HepG2 (cell line): ENCODE data around the gene CPEB4. TPM values are rescaled to one million over a fixed set of nuclear protein-coding genes. Genes with fewer than 3 reads are reported as not detected.

Experiments
- HNF4G ChIP-seq, 2 experiments: sonication (generic) in 1 of 2; formaldehyde crosslinking in 1 of 2; IDR thresholded peaks; 2 replicates each; pipeline versions ENCODE4 v1.4.0 to v1.6.1; 2011 to 2020; ENCODE audit warnings: borderline replicate concordance in 2 of 2, low read depth in 2 of 2, mild to moderate bottlenecking in 2 of 2, low read length in 1 of 2, missing genetic modification reagents in 1 of 2, moderate library complexity in 1 of 2
- MEF2D ChIP-seq: sonication (generic); formaldehyde crosslinking; IDR thresholded peaks from 2 replicates; pipeline ENCODE4 v1.5.1; 2020; ENCODE audit warnings: mild to moderate bottlenecking, missing genetic modification reagents
- NKX3-1 ChIP-seq: sonication (generic); formaldehyde crosslinking; IDR thresholded peaks from 2 replicates; pipeline ENCODE4 v1.5.0; 2020; ENCODE audit warnings: missing genetic modification reagents
- PHB2 ChIP-seq: fragments of 450-650 bp; IDR thresholded peaks from 2 replicates; pipeline ENCODE4 v1.6.1; 2018; ENCODE audit not compliant: partially characterized antibody
- RORA ChIP-seq: sonication (generic); formaldehyde crosslinking; IDR thresholded peaks from 2 replicates; pipeline ENCODE4 v1.5.0; 2020; ENCODE audit warnings: mild to moderate bottlenecking, missing genetic modification reagents, moderate library complexity
- SOX13 ChIP-seq, 3 experiments: fragments of 450-650 bp in 1 of 3; sonication (generic) in 1 of 3; formaldehyde crosslinking in 1 of 3; IDR thresholded peaks in 2 of 3; conservative IDR thresholded peaks in 1 of 3; 2 replicates each; pipeline versions ENCODE4 v1.5.0 to v1.6.1; 2016 to 2020; ENCODE audit warnings: antibody characterized with exemption in 1 of 3, mild to moderate bottlenecking in 1 of 3, missing compliant biosample characterization in 1 of 3, missing genetic modification reagents in 1 of 3, moderate library complexity in 1 of 3
- TCF7 ChIP-seq: sonication (generic); IDR thresholded peaks from 2 replicates; pipeline ENCODE4 v1.6.1; 2016; ENCODE audit warnings: antibody characterized with exemption, low read depth
- YEATS2 ChIP-seq: sonication (generic); formaldehyde crosslinking; IDR thresholded peaks from 2 replicates; pipeline ENCODE4 v1.4.0; 2020; ENCODE audit warnings: missing genetic modification reagents, borderline replicate concordance
- polyA plus RNA-seq, 8 experiments: library from polyadenylated mRNA; depleted of rRNA in 3 of 8; stranded (reverse) in 7 of 8; unstranded in 1 of 8; fragments of >200 nt; fragmentation: Illumina TruSeq in 4 of 8; extraction: Trizol in 4 of 8; gene quantifications; 2 replicates each; pipeline versions ENCODE4 v1.2.1 to v1.2.3, GENCODE V29; 2011 to 2016; ENCODE audit warnings: low read depth in 4 of 8, missing spikeins in 1 of 8, mixed read lengths in 1 of 8; ENCODE audit not compliant: insufficient read depth in 1 of 8
- total RNA-seq, 5 experiments: library from RNA; depleted of rRNA; stranded (reverse); fragments of >200 nt; fragmentation: Illumina TruSeq; extraction: Trizol; gene quantifications; 2 replicates each; pipeline ENCODE4 v1.2.3, GENCODE V29; 2016; ENCODE audit warnings: low read depth in 1 of 5
- TF ChIP-seq, protein P1 (sequence below): sonication (generic); formaldehyde crosslinking; IDR thresholded peaks from 2 replicates; pipeline ENCODE4 v1.4.0; 2020; ENCODE audit warnings: missing genetic modification reagents, borderline replicate concordance
- TF ChIP-seq, protein P2 (sequence below): sonication (generic); formaldehyde crosslinking; IDR thresholded peaks from 2 replicates; pipeline ENCODE4 v1.4.0; 2020; ENCODE audit warnings: missing genetic modification reagents
- TF ChIP-seq, protein P3 (sequence below): sonication (generic); formaldehyde crosslinking; IDR thresholded peaks from 2 replicates; pipeline ENCODE4 v1.8.0; 2022; ENCODE audit warnings: low read depth, missing genetic modification reagents
- TF ChIP-seq, protein P4 (sequence below): sonication (generic); formaldehyde crosslinking; IDR thresholded peaks from 2 replicates; pipeline ENCODE4 v1.8.1; 2023; ENCODE audit warnings: missing genetic modification reagents, inconsistent platforms, borderline replicate concordance
- TF ChIP-seq, protein P5 (sequence below): sonication (generic); formaldehyde crosslinking; IDR thresholded peaks from 2 replicates; pipeline ENCODE4 v1.4.0; 2020; ENCODE audit warnings: missing genetic modification reagents, borderline replicate concordance
- TF ChIP-seq, protein P6 (sequence below): sonication (generic); formaldehyde crosslinking; IDR thresholded peaks from 2 replicates; pipeline ENCODE4 v1.5.1; 2020; ENCODE audit warnings: missing genetic modification reagents, mild to moderate bottlenecking, borderline replicate concordance
- TF ChIP-seq, protein P7 (sequence below): IDR thresholded peaks from 2 replicates; pipeline ENCODE4 v1.6.1; 2016
- TF ChIP-seq, protein P8 (sequence below): sonication (generic); formaldehyde crosslinking; conservative IDR thresholded peaks from 2 replicates; pipeline ENCODE4 v1.8.0; 2022; ENCODE audit warnings: low read depth, missing genetic modification reagents

CPEB4 gene
- total and polyA plus RNA-seq, 2 of the 13 experiments (the other 11 are each of a cell fraction or from before 2014, with no cell fraction given) = 7.7 to 26.7 TPM

DNA sequence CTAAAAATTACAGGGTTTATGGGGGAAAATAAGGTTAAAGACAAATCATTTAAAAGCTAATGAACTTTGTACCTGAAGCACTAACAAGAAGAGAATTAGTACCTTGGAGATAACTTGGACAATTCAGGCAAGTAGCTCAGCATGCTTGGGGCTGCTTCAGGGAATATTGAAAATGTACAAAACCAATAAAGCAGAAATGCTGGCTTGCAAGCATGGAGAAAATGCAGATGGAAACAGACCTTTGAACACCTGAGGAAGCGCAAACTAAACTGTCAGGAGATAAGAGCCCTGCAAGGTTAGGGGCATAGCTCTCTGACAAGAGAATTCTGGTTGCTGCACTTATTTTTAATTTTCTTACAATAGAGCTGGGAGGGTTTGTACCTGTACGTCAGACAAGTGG is 58.2 kb downstream of the CPEB4 start (continued):
- TF ChIP-seq, protein P1, sequence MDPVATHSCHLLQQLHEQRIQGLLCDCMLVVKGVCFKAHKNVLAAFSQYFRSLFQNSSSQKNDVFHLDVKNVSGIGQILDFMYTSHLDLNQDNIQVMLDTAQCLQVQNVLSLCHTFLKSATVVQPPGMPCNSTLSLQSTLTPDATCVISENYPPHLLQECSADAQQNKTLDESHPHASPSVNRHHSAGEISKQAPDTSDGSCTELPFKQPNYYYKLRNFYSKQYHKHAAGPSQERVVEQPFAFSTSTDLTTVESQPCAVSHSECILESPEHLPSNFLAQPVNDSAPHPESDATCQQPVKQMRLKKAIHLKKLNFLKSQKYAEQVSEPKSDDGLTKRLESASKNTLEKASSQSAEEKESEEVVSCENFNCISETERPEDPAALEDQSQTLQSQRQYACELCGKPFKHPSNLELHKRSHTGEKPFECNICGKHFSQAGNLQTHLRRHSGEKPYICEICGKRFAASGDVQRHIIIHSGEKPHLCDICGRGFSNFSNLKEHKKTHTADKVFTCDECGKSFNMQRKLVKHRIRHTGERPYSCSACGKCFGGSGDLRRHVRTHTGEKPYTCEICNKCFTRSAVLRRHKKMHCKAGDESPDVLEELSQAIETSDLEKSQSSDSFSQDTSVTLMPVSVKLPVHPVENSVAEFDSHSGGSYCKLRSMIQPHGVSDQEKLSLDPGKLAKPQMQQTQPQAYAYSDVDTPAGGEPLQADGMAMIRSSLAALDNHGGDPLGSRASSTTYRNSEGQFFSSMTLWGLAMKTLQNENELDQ = no peak
- TF ChIP-seq YEATS2 (CRISPR knock-in tag) (no peak), TCF7 (no peak), SOX13 (IDR thresholded peaks at IDR 0.05) (no peak), SOX13 (CRISPR knock-in tag; conservative IDR thresholded peaks at IDR 0.05 in 1 of 2, IDR thresholded peaks at IDR 0.05 in 1 of 2) (peak in 1 of 2 experiments; percentile 63; a peak in 2 of 4 replicates), PHB2 (no peak), RORA (CRISPR knock-in tag) (no peak), HNF4G (IDR thresholded peaks at IDR 0.05; ENCODE audit: borderline replicate concordance, low read depth, low read length) (peak; percentile 89; the same call in 1 of the 2 replicates), HNF4G (CRISPR knock-in tag; IDR thresholded peaks at IDR 0.05; ENCODE audit: borderline replicate concordance, low read depth) (0 out of 2 replicates have a peak, but pooled peaks have one; percentile 55), NKX3-1 (CRISPR knock-in tag) (no peak), MEF2D (CRISPR knock-in tag) (no peak)
- TF ChIP-seq, protein P2, sequence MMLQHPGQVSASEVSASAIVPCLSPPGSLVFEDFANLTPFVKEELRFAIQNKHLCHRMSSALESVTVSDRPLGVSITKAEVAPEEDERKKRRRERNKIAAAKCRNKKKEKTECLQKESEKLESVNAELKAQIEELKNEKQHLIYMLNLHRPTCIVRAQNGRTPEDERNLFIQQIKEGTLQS (CRISPR knock-in tag) = no peak
- TF ChIP-seq, protein P3, sequence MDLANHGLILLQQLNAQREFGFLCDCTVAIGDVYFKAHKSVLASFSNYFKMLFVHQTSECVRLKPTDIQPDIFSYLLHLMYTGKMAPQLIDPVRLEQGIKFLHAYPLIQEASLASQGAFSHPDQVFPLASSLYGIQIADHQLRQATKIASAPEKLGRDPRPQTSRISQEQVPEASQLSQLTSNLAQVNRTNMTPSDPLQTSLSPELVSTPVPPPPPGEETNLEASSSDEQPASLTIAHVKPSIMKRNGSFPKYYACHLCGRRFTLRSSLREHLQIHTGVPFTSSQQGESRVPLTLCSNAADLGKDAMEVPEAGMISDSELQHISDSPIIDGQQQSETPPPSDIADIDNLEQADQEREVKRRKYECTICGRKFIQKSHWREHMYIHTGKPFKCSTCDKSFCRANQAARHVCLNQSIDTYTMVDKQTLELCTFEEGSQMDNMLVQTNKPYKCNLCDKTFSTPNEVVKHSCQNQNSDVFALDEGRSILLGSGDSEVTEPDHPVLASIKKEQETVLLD (CRISPR knock-in tag) = no peak
- TF ChIP-seq, protein P4, sequence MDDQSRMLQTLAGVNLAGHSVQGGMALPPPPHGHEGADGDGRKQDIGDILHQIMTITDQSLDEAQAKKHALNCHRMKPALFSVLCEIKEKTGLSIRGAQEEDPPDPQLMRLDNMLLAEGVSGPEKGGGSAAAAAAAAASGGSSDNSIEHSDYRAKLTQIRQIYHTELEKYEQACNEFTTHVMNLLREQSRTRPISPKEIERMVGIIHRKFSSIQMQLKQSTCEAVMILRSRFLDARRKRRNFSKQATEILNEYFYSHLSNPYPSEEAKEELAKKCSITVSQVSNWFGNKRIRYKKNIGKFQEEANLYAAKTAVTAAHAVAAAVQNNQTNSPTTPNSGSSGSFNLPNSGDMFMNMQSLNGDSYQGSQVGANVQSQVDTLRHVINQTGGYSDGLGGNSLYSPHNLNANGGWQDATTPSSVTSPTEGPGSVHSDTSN (CRISPR knock-in tag) = no peak
- TF ChIP-seq, protein P5, sequence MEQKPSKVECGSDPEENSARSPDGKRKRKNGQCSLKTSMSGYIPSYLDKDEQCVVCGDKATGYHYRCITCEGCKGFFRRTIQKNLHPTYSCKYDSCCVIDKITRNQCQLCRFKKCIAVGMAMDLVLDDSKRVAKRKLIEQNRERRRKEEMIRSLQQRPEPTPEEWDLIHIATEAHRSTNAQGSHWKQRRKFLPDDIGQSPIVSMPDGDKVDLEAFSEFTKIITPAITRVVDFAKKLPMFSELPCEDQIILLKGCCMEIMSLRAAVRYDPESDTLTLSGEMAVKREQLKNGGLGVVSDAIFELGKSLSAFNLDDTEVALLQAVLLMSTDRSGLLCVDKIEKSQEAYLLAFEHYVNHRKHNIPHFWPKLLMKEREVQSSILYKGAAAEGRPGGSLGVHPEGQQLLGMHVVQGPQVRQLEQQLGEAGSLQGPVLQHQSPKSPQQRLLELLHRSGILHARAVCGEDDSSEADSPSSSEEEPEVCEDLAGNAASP (CRISPR knock-in tag) = no peak
- TF ChIP-seq, protein P6, sequence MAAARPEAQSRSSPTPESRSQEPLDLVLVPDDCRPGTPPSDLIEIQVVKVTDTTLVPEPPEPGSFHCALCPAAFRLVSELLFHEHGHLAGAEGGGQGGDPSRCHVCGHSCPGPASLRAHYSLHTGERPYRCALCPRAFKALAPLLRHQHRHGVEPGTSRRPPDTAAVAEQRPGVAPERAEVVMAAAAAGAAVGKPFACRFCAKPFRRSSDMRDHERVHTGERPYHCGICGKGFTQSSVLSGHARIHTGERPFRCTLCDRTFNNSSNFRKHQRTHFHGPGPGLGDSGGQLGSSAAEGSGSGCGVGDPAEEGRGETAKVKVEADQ = no peak
- TF ChIP-seq, protein P7, sequence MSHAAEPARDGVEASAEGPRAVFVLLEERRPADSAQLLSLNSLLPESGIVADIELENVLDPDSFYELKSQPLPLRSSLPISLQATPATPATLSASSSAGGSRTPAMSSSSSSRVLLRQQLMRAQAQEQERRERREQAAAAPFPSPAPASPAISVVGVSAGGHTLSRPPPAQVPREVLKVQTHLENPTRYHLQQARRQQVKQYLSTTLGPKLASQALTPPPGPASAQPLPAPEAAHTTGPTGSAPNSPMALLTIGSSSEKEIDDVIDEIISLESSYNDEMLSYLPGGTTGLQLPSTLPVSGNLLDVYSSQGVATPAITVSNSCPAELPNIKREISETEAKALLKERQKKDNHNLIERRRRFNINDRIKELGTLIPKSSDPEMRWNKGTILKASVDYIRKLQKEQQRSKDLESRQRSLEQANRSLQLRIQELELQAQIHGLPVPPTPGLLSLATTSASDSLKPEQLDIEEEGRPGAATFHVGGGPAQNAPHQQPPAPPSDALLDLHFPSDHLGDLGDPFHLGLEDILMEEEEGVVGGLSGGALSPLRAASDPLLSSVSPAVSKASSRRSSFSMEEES (CRISPR knock-in tag) = no peak
- TF ChIP-seq, protein P8, sequence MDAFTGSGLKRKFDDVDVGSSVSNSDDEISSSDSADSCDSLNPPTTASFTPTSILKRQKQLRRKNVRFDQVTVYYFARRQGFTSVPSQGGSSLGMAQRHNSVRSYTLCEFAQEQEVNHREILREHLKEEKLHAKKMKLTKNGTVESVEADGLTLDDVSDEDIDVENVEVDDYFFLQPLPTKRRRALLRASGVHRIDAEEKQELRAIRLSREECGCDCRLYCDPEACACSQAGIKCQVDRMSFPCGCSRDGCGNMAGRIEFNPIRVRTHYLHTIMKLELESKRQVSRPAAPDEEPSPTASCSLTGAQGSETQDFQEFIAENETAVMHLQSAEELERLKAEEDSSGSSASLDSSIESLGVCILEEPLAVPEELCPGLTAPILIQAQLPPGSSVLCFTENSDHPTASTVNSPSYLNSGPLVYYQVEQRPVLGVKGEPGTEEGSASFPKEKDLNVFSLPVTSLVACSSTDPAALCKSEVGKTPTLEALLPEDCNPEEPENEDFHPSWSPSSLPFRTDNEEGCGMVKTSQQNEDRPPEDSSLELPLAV (CRISPR knock-in tag) = no peak
